HG03521 (cell line): ENCODE measurements around the gene ADCK2.
A peak's percentile ranks its signal among the peaks of the same experiment; 100 is the strongest.
"Not testable (repeated sequence)": the region's sequence is repeated elsewhere in the genome, so short reads cannot be mapped to it uniquely, and the experiment has no call there.

Experiments used
- ATAC-seq: cut with Tn5 transposase; IDR thresholded peaks from one replicate; pipeline ENCODE4 v1.9.1; 2021; ENCODE audit warnings: mild to moderate bottlenecking, moderate library complexity; ENCODE audit not compliant: unreplicated experiment

Gene ADCK2

GRCh38 chr7:140693849-140694248, 21.1 kb downstream of the ADCK2 start:
- ATAC-seq, result not testable (repeated sequence)

- no peak for ATAC-seq
These were observed 21.8 kb downstream of the ADCK2 start for GRCh38 chr7:140694592-140694991.

GRCh38 chr7:140695381-140695780, 22.6 kb downstream of the ADCK2 start:
- no peak for ATAC-seq

- ATAC-seq, result no peak
These were observed 23.4 kb downstream of the ADCK2 start for GRCh38 chr7:140696024-140696679.

GRCh38 chr7:140696680-140697446, 24.1 kb downstream of the ADCK2 start, which contains the start of gene NDUFB2:
Gene NDUFB2, plus strand, starts transcription at chr7:140696708. Its CDS starts 37 bp downstream, at chr7:140696745.
- peak; percentile 87 for ATAC-seq

GRCh38 chr7:140697447-140698143, 24.9 kb downstream of the ADCK2 start:
- no peak for ATAC-seq

GRCh38 chr7:140698477-140698876, 25.7 kb downstream of the ADCK2 start:
- ATAC-seq, result no peak

GRCh38 chr7:140702774-140703173, 30.0 kb downstream of the ADCK2 start:
- no peak for ATAC-seq

- ATAC-seq, result no peak
These were observed 31.5 kb downstream of the ADCK2 start for GRCh38 chr7:140704205-140704604.

GRCh38 chr7:140707132-140707531, 34.4 kb downstream of the ADCK2 start:
- no peak for ATAC-seq

GRCh38 chr7:140708764-140709163, 36.0 kb downstream of the ADCK2 start:
- ATAC-seq, result not testable (repeated sequence)

- ATAC-seq, result not testable (repeated sequence)
These were observed 39.6 kb downstream of the ADCK2 start for GRCh38 chr7:140712392-140712791.

- no peak for ATAC-seq
These were observed 41.7 kb downstream of the ADCK2 start for GRCh38 chr7:140714331-140715040.

- no peak for ATAC-seq
These were observed 47.0 kb downstream of the ADCK2 start for GRCh38 chr7:140719721-140720120.

- ATAC-seq, result no peak
These were observed 49.5 kb downstream of the ADCK2 start for GRCh38 chr7:140722254-140722653.

GRCh38 chr7:140723006-140723405, 50.3 kb downstream of the ADCK2 start:
- no peak for ATAC-seq

- no peak for ATAC-seq
These were observed 50.8 kb downstream of the ADCK2 start for GRCh38 chr7:140723574-140723973.

GRCh38 chr7:140724706-140725105, 52.0 kb downstream of the ADCK2 start:
- ATAC-seq, result no peak

GRCh38 chr7:140726281-140726680, 53.5 kb downstream of the ADCK2 start:
- ATAC-seq, result no peak

GRCh38 chr7:140732416-140732815, 59.7 kb downstream of the ADCK2 start:
- ATAC-seq, result no peak

- no peak for ATAC-seq
These were observed 61.4 kb downstream of the ADCK2 start for GRCh38 chr7:140734096-140734495.
